Esophagus (tissue), 2 donors: ENCODE results near the gene ST7L. TPM values are rescaled to one million over a fixed set of nuclear protein-coding genes. Genes with fewer than 3 reads are reported as not detected.

Experiments
- H3K27ac ChIP-seq, 2 donors: one replicate each; pipeline ENCODE4 v1.5.1; 2013; ENCODE audit warnings: low read depth in 2 of 2, mild to moderate bottlenecking in 2 of 2, inconsistent platforms in 1 of 2, low read length in 1 of 2, moderate library complexity in 1 of 2
- H3K27me3 ChIP-seq, 2 donors: one replicate each; pipeline ENCODE4 v1.6.1; 2013; ENCODE audit warnings: low read length in 2 of 2, control low read depth in 1 of 2, mild to moderate bottlenecking in 1 of 2; ENCODE audit not compliant: insufficient read depth in 2 of 2, control insufficient read depth in 1 of 2
- H3K36me3 ChIP-seq, 2 donors: one replicate each; pipeline ENCODE4 v1.6.1; 2013; ENCODE audit warnings: low read length in 1 of 2; ENCODE audit not compliant: control insufficient read depth in 2 of 2, insufficient read depth in 2 of 2
- H3K4me1 ChIP-seq, 2 donors: one replicate each; pipeline ENCODE4 v1.6.1; 2013; ENCODE audit warnings: low read length in 1 of 2; ENCODE audit not compliant: control insufficient read depth in 2 of 2, insufficient read depth in 2 of 2
- H3K4me3 ChIP-seq, 2 donors: one replicate each; pipeline ENCODE4 v1.5.1; 2013; ENCODE audit warnings: low read length in 2 of 2, mild to moderate bottlenecking in 2 of 2, low read depth in 1 of 2, moderate library complexity in 1 of 2
- H3K9me3 ChIP-seq, 2 donors: one replicate each; pipeline ENCODE4 v1.6.1; 2013; ENCODE audit warnings: mild to moderate bottlenecking in 2 of 2, low read depth in 1 of 2, low read length in 1 of 2, moderate library complexity in 1 of 2; ENCODE audit not compliant: control insufficient read depth in 2 of 2, insufficient read depth in 1 of 2
- WGBS, 2 donors: extraction: QIAGEN DNeasy Blood & Tissue Kit; methylation state at CpG; one replicate each; pipeline ENCODE4 v1.1.7; 2013; 5-methylcytosine and 5-hydroxymethylcytosine counted together
- polyA plus RNA-seq, 2 donors: library from polyadenylated mRNA; stranded (reverse); fragments of 200-250 nt; gene quantifications; one replicate each; pipeline ENCODE4 v1.2.3, GENCODE V29; 2013
- donor health status: healthy with polysubstance abuse.
- donor health status: Bipolar disorder and iron deficiency.

ST7L gene
- polyA plus RNA-seq, 2 donors: 8.9 to 12.0 TPM

DNA sequence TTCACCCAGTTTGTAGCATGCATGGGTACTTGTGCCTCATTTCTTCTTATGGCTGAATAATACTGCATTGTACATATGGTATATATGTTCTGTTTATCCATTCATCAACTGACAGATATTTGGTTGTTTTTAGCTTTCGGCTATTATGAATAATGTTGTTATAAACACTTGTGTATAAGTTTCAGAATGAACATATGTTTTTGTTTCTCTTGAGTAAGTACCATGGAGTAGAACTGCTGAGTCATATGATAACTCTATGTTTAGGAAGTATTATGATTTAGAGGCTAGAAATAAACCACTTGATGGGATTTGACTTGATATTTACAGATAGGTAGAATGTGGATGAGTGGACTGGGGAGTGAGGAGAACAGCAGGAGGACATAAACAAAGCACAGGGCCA, 61.6 kb downstream of the ST7L start:
- no peaks in the 10 kb centered on the region for H3K36me3 ChIP-seq

DNA sequence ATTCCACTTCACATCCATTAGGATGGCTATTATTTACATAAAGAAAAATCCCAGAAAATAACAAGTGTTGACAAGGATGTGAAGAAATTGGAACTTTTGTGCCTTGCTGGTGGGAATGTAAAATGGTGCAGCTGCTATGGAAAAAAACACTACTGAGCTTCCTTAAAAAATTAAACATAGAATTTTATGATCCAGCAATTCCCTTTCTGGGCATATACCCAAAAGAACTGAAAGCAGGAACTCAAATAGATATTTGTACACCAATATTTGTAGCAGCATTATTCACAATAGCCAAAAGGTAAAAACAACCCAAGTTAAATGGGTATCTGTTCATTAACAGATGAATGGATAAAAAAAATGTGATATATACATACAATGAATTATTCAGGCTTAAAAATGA, 64.5 kb downstream of the ST7L start:
- no peaks in the 10 kb centered on the region for H3K27me3 ChIP-seq

More for the DNA sequence above, 61.6 kb downstream of the ST7L start:
- no peaks in the 10 kb centered on the region for H3K27me3 ChIP-seq
- H3K27ac ChIP-seq: no peak overlapping the region
- no peaks in the 10 kb centered on the region for H3K9me3 ChIP-seq
- 75 to 77% methylated on average over 1 of the region's 1 CpG for WGBS, 2 donors
- no peaks in the 10 kb centered on the region for H3K4me1 ChIP-seq
- H3K4me3 ChIP-seq: no peak overlapping the region

DNA sequence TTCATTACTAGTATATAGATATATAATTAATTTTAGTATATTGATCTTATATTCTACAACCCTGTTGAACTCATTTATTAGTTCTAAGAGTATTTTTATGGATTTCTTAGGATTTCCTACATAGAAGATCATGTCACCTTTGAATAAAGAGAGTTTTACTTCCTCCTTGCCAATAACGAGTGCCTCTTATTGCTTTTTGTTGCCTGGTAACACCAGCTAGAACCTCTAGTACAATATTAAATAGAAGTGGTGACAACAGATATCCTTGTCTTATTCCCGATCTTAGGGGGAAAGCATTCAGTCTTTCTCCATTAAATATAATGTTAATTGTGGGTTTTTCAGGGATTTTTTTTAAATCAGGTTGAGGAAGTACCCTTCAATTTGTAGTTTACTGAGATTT, 69.4 kb downstream of the ST7L start:
- 83% methylated on average over 2 of the region's 2 CpGs for WGBS, 2 donors
- Histone ChIP-seq H3K4me1 (no peaks in the 10 kb centered on the region), H3K36me3 (no peaks in the 10 kb centered on the region), H3K9me3 (no peaks in the 10 kb centered on the region), H3K4me3 (no peak overlapping the region), H3K27me3 (no peaks in the 10 kb centered on the region), H3K27ac (no peak overlapping the region)

More for the DNA sequence above, 64.5 kb downstream of the ST7L start:
- Histone ChIP-seq H3K4me3 (no peak overlapping the region), H3K9me3 (no peaks in the 10 kb centered on the region), H3K36me3 (no peaks in the 10 kb centered on the region), H3K27ac (no peak overlapping the region), H3K4me1 (no peaks in the 10 kb centered on the region)

DNA sequence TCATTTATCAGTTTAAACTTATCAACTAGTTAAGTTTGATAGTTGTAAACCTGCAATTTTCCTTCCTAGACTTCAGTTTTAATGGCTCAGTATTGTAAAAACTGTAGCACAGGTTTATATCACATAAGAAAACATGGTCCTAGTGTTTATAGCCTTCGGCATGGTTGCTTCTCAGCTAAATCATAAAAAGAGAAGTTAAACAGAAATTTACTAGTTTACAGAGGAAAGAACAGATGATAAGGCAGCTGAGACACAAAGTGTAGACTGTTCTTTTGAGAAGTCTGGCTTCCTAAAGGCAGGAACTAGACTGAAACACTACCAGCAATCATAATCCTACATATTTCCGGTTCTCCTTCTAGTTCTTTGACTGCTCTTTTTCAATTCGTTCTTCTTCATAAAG, 70.4 kb downstream of the ST7L start:
- Histone ChIP-seq H3K4me3 (no peak overlapping the region), H3K9me3 (no peaks in the 10 kb centered on the region), H3K27me3 (no peaks in the 10 kb centered on the region), H3K36me3 (no peaks in the 10 kb centered on the region), H3K27ac (no peak overlapping the region), H3K4me1 (no peaks in the 10 kb centered on the region)
- whole genome bisulfite sequencing, 2 donors: 87 to 92% methylated on average over 3 of the region's 3 CpGs

GRCh38 chr1:112546076-112546475, 72.9 kb downstream of the ST7L start:
- H3K36me3 ChIP-seq: no peaks in the 10 kb centered on the region
- H3K9me3 ChIP-seq: no peaks in the 10 kb centered on the region
- H3K27me3 ChIP-seq: no peaks in the 10 kb centered on the region
- H3K4me3 ChIP-seq: no peak overlapping the region
- WGBS, 2 donors: 93 to 96% methylated on average over 2 of the region's 2 CpGs
- H3K4me1 ChIP-seq: no peaks in the 10 kb centered on the region
- H3K27ac ChIP-seq: no peak overlapping the region

- Histone ChIP-seq H3K27ac (no peak overlapping the region), H3K36me3 (no peaks in the 10 kb centered on the region)
- WGBS, 2 donors: 62 to 63% methylated on average over 3 of the region's 3 CpGs
Observed at GRCh38 chr1:112544751-112545150, 74.2 kb downstream of the ST7L start.

GRCh38 chr1:112544011-112544688, 74.8 kb downstream of the ST7L start:
- no peak overlapping the region for H3K4me3 ChIP-seq
- no peaks in the 10 kb centered on the region for H3K36me3 ChIP-seq
- 29 to 42% methylated on average over 1 of the region's 1 CpG for WGBS, 2 donors

More at GRCh38 chr1:112544751-112545150, 74.2 kb downstream of the ST7L start:
- Histone ChIP-seq H3K9me3 (no peaks in the 10 kb centered on the region), H3K4me3 (no peak overlapping the region), H3K4me1 (no peaks in the 10 kb centered on the region), H3K27me3 (no peaks in the 10 kb centered on the region)

DNA sequence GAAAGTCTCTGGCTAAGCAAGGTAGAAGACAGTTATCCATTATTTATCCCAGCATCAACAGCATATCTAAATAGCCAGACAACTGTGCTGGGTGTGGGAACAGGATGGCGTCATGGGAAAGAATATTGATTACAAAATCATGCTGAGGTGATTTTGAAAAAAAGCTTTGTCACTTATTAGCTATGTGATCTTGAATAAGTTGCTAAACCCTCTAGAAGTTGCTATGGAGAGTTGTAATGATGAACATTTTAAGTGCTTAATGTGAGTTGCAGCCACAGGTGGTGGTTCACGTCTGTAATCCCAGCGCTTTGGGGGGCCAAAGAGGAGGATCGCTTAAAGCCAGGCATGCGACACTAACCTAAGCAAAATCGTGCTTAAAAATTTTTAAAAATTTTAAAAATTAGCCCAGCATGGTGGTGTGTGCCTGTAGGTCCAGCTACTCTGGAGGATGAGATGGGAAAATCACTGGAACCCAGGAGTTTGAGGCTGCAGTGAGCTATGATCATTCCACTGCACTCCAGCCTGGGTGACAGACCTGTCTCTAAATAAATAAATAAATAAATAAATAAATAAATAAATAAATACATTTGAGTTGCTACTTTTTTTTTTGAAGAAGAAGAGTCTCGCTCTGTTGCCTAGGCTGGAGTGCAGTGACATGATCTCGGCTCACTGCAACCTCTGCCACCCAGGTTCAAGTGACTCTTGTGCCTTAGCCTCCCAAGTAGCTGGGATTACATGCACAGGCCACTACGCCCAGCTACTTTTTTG, 76.6 kb downstream of the ST7L start:
- H3K9me3 ChIP-seq: no peaks in the 10 kb centered on the region
- H3K4me3 ChIP-seq: no peak overlapping the region
- H3K27ac ChIP-seq: no peak overlapping the region
- no peaks in the 10 kb centered on the region for H3K36me3 ChIP-seq
- 90 to 97% methylated on average over 9 of the region's 9 CpGs for WGBS, 2 donors
- H3K4me1 ChIP-seq: no peaks in the 10 kb centered on the region
- no peaks in the 10 kb centered on the region for H3K27me3 ChIP-seq

More at GRCh38 chr1:112544011-112544688, 74.8 kb downstream of the ST7L start:
- Histone ChIP-seq H3K27ac (peak overlapping the region; percentile 60 to 75), H3K9me3 (no peaks in the 10 kb centered on the region), H3K4me1 (no peaks in the 10 kb centered on the region), H3K27me3 (no peaks in the 10 kb centered on the region)

GRCh38 chr1:112541299-112541698, 77.6 kb downstream of the ST7L start:
- H3K9me3 ChIP-seq: no peaks in the 10 kb centered on the region
- no peak overlapping the region for H3K4me3 ChIP-seq
- 53 to 95% methylated on average over 1 of the region's 1 CpG for WGBS, 2 donors
- H3K4me1 ChIP-seq: no peaks in the 10 kb centered on the region
- no peak overlapping the region for H3K27ac ChIP-seq
- H3K36me3 ChIP-seq: no peaks in the 10 kb centered on the region
- H3K27me3 ChIP-seq: no peaks in the 10 kb centered on the region
